GM21367 (cell line): ENCODE results near the gene SLC39A9.
"Not testable (repeated sequence)": the region's sequence is repeated elsewhere in the genome, so short reads cannot be mapped to it uniquely, and the experiment has no call there.

Experiments
- ATAC-seq: cut with Tn5 transposase; IDR thresholded peaks from one replicate; pipeline ENCODE4 v1.9.1; 2021; ENCODE audit not compliant: unreplicated experiment

SLC39A9 gene

GRCh38 chr14:69498286-69498685 is 99.8 kb downstream of the SLC39A9 start:
- not testable (repeated sequence) for ATAC-seq

DNA sequence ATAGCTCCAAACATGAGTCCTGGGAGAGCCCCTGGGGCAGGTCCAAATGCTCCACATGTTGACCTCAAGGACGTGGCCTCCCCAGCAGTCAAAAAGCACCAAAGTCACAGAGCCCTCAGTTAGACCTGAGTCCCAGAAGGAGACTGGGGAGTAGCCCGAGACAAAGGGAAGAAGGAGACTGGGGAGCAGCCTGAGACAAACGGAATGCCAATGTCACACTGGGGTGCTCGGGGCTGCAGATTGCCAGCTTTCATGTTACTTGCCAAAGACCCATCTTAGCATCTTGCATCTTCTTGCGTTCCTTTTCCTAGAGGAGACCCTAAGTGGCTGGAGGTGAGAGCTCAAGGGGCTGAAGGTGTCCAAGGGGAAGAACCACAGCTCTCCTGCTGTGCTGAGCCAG is 100.9 kb downstream of the SLC39A9 start:
- no peak for ATAC-seq

GRCh38 chr14:69500096-69500495 is 101.6 kb downstream of the SLC39A9 start:
- ATAC-seq = no peak

DNA sequence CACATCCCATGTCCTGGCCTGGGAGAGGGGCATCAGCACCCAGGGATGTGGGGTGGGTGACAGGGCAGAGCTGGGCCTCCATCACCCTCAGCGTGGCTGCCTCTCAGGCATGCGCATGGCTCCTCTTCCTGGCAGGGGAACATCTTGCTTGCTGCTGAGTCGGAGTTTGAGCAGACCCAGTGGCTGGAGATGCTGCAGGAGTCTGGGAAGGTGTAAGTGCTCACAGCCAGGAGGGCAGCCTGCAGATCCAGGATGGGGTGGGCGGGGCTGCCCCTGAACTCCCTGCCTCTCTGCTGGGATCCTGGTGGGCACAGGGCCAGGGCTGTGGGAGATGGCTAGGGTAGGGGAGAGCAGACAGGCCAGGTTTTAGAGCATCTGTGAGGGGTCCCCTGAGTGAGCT is 102.2 kb downstream of the SLC39A9 start:
- ATAC-seq = no peak

- ATAC-seq = no peak
Observed at GRCh38 chr14:69501423-69501838, 102.9 kb downstream of the SLC39A9 start.

GRCh38 chr14:69504775-69505174 is 106.3 kb downstream of the SLC39A9 start:
- ATAC-seq = no peak

GRCh38 chr14:69505338-69506240 is 107.1 kb downstream of the SLC39A9 start:
- no peak for ATAC-seq

DNA sequence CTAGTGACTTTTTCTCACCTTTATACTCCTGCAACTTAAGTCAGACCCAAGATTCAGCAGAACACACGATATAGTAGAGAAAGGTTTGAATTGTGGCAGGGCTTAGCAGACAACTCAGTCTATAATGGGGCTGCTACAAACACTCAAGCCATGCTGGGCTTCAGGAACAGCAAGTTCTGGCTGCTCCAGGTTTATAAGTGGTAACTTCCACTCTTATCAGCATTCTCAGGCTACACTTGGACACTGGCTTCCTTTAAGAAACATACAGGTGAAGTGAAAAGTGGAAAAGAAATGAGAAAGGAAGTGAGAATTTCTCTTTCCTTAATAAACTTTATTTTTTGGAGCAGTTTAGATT is 107.7 kb downstream of the SLC39A9 start:
- ATAC-seq = no peak
